Measurements from ENCODE around the gene LRP2. TPM values are rescaled to one million over a fixed set of nuclear protein-coding genes. Genes with fewer than 3 reads are reported as not detected.

The LRP2 gene
- total RNA-seq, 4 donors from 2014 or later = not detected

DNA sequence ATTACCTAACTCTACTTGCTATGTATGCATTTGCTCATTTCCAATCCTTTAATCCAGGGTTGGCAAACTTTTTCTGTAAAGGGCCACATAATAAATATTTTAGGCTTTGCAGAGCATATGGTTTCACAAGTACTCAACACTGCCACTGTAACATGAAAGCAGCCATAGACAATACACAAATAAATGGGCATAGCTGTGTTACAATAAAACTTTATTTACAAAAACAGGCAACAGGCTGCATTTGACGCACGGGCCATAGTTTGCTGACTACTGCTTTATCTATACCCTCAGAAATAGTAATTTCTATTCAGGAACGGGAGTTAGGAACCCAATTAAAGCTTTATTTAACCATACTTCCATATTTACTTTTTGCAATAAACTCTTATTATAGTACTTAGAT is 154.3 kb downstream of the LRP2 start:
- intact Hi-C loops (cut with DNase I; ENCODE audit: low total_unique reads) = no loop called here
- H3K27me3 ChIP-seq = no peaks in the 10 kb centered on the region
- H3K27ac ChIP-seq = no peak overlapping the region
- ATAC-seq (no peak), DNase-seq (no peak)
- H3K9me3 ChIP-seq = no peaks in the 10 kb centered on the region
- H3K4me3 ChIP-seq = no peak overlapping the region
- TF ChIP-seq, protein P1, sequence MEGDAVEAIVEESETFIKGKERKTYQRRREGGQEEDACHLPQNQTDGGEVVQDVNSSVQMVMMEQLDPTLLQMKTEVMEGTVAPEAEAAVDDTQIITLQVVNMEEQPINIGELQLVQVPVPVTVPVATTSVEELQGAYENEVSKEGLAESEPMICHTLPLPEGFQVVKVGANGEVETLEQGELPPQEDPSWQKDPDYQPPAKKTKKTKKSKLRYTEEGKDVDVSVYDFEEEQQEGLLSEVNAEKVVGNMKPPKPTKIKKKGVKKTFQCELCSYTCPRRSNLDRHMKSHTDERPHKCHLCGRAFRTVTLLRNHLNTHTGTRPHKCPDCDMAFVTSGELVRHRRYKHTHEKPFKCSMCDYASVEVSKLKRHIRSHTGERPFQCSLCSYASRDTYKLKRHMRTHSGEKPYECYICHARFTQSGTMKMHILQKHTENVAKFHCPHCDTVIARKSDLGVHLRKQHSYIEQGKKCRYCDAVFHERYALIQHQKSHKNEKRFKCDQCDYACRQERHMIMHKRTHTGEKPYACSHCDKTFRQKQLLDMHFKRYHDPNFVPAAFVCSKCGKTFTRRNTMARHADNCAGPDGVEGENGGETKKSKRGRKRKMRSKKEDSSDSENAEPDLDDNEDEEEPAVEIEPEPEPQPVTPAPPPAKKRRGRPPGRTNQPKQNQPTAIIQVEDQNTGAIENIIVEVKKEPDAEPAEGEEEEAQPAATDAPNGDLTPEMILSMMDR (IDR thresholded peaks at IDR 0.05 in 4 of 5, conservative IDR thresholded peaks at IDR 0.05 in 1 of 5) = no peak
- no peak for TF ChIP-seq POLR2A (IDR thresholded peaks at IDR 0.05)
- in situ Hi-C loops (cut with MboI; ENCODE audit: low sequenced_read_pairs in 4 of 4) = no loop called here
- no peaks in the 10 kb centered on the region for H3K36me3 ChIP-seq
- H3K4me1 ChIP-seq = no peaks in the 10 kb centered on the region

GRCh38 chr2:169205176-169205575 is 157.2 kb downstream of the LRP2 start:
- H3K4me3 ChIP-seq = no peak overlapping the region
- H3K27ac ChIP-seq = no peak overlapping the region
- intact Hi-C loops (cut with DNase I; ENCODE audit: low total_unique reads) (no loop called here), in situ Hi-C loops (cut with MboI; ENCODE audit: low sequenced_read_pairs in 4 of 4) (no loop called here)
- no peak for TF ChIP-seq POLR2A (IDR thresholded peaks at IDR 0.05)
- TF ChIP-seq, protein P1 (IDR thresholded peaks at IDR 0.05 in 4 of 5, conservative IDR thresholded peaks at IDR 0.05 in 1 of 5) = no peak
- no peaks in the 10 kb centered on the region for H3K36me3 ChIP-seq
- H3K9me3 ChIP-seq = no peaks in the 10 kb centered on the region
- ATAC-seq = no peak
- DNase-seq = no peak
- no peaks in the 10 kb centered on the region for H3K4me1 ChIP-seq
- no peaks in the 10 kb centered on the region for H3K27me3 ChIP-seq

- Histone ChIP-seq H3K4me1 (no peaks in the 10 kb centered on the region), H3K27ac (no peak overlapping the region), H3K36me3 (no peaks in the 10 kb centered on the region), H3K27me3 (no peaks in the 10 kb centered on the region), H3K9me3 (no peaks in the 10 kb centered on the region), H3K4me3 (no peak overlapping the region)
- in situ Hi-C loops (cut with MboI; ENCODE audit: low sequenced_read_pairs in 4 of 4) = no loop called here
- intact Hi-C loops (cut with DNase I; ENCODE audit: low total_unique reads) = no loop called here
- no peak for DNase-seq
- TF ChIP-seq, protein P1 (IDR thresholded peaks at IDR 0.05 in 4 of 5, conservative IDR thresholded peaks at IDR 0.05 in 1 of 5) = no peak
- no peak for TF ChIP-seq POLR2A (IDR thresholded peaks at IDR 0.05)
- ATAC-seq = no peak
These were observed 158.4 kb downstream of the LRP2 start for GRCh38 chr2:169203952-169204351.

DNA sequence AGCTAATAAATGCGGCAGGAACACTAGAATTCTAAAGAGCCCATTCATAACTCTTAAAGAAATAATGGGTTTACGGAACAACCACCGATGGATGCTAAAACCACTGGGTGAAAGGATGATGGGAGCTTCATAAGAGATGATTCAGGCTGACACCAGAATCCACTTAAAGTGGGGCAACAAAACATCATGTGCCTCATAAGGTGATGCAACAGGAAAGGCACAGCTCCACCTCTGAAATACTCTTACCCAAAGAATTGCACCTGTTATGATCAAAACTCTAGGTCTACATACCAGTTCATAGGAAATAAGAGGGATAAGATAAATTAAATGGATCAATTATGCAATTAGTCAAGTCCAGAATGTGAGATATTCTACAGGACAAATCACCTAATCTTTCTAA is 161.6 kb downstream of the LRP2 start:
- Histone ChIP-seq H3K4me1 (no peaks in the 10 kb centered on the region), H3K36me3 (no peaks in the 10 kb centered on the region), H3K4me3 (no peak overlapping the region), H3K27me3 (no peaks in the 10 kb centered on the region), H3K9me3 (no peaks in the 10 kb centered on the region), H3K27ac (no peak overlapping the region)
- no peak for TF ChIP-seq POLR2A (IDR thresholded peaks at IDR 0.05)
- TF ChIP-seq, protein P1 (IDR thresholded peaks at IDR 0.05 in 4 of 5, conservative IDR thresholded peaks at IDR 0.05 in 1 of 5) = no peak
- intact Hi-C loops (cut with DNase I; ENCODE audit: low total_unique reads) (no loop called here), in situ Hi-C loops (cut with MboI; ENCODE audit: low sequenced_read_pairs in 4 of 4) (no loop called here)
- DNase-seq (no peak), ATAC-seq (no peak)

- Histone ChIP-seq H3K27me3 (no peaks in the 10 kb centered on the region), H3K27ac (no peak overlapping the region), H3K9me3 (no peaks in the 10 kb centered on the region), H3K4me1 (no peaks in the 10 kb centered on the region), H3K36me3 (no peaks in the 10 kb centered on the region), H3K4me3 (no peak overlapping the region)
- TF ChIP-seq, protein P1 (IDR thresholded peaks at IDR 0.05 in 4 of 5, conservative IDR thresholded peaks at IDR 0.05 in 1 of 5) = no peak
- TF ChIP-seq POLR2A (IDR thresholded peaks at IDR 0.05) = no peak
- intact Hi-C loops (cut with DNase I; ENCODE audit: low total_unique reads) (no loop called here), in situ Hi-C loops (cut with MboI; ENCODE audit: low sequenced_read_pairs in 4 of 4) (no loop called here)
- DNase-seq (no peak), ATAC-seq (no peak)
These were observed 168.7 kb downstream of the LRP2 start for GRCh38 chr2:169193618-169194017.
